ENCODE measurements around the gene TTLL7. TPM values are rescaled to one million over a fixed set of nuclear protein-coding genes. Genes with fewer than 3 reads are reported as not detected.

TTLL7 gene
- total RNA-seq = 12.9 and 14.5 TPM in 2 replicates

GRCh38 chr1:83998498-83999315 lies at the start of gene TTLL7:
TTLL7 (minus strand) TSS chr1:83999132; CDS start chr1:83952211, 46,921 bp downstream.

Other genes starting within 250 kb of the TTLL7 start
- gene PRKACB, start 145.1 kb upstream of the TTLL7 start, total RNA-seq = 15.7 and 25.2 TPM in 2 replicates